Measurements from ENCODE around the gene SUGP1.

SUGP1 gene

DNA sequence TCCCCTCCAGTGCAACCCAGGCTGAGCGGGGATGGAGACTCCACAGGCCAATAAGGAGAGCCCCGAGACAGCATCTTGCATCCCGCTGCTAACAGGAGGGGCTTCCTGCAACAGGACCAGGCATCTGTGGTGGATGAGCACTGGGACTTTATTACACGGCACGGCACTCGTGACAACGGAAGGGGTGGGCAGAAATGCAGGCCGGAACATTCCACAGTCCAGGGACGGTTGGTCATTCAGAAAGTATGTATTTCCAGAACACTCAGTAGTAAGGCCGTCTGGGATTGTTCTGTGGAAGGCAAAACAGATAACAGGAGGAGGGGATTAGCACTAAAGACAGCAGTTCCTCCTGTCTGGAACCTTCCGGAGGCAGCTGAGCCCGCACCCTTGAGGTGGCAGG, 43.9 kb downstream of the SUGP1 start:
- no peak overlapping the region for H3K4me3 ChIP-seq (ENCODE audit: low read depth, low read length)
- TF ChIP-seq, protein P1, sequence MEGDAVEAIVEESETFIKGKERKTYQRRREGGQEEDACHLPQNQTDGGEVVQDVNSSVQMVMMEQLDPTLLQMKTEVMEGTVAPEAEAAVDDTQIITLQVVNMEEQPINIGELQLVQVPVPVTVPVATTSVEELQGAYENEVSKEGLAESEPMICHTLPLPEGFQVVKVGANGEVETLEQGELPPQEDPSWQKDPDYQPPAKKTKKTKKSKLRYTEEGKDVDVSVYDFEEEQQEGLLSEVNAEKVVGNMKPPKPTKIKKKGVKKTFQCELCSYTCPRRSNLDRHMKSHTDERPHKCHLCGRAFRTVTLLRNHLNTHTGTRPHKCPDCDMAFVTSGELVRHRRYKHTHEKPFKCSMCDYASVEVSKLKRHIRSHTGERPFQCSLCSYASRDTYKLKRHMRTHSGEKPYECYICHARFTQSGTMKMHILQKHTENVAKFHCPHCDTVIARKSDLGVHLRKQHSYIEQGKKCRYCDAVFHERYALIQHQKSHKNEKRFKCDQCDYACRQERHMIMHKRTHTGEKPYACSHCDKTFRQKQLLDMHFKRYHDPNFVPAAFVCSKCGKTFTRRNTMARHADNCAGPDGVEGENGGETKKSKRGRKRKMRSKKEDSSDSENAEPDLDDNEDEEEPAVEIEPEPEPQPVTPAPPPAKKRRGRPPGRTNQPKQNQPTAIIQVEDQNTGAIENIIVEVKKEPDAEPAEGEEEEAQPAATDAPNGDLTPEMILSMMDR (IDR thresholded peaks at IDR 0.05; ENCODE audit: insufficient read depth, low read depth, low read length, missing control alignments), result no peak
- no peak for DNase-seq (ENCODE audit: low read depth)

DNA sequence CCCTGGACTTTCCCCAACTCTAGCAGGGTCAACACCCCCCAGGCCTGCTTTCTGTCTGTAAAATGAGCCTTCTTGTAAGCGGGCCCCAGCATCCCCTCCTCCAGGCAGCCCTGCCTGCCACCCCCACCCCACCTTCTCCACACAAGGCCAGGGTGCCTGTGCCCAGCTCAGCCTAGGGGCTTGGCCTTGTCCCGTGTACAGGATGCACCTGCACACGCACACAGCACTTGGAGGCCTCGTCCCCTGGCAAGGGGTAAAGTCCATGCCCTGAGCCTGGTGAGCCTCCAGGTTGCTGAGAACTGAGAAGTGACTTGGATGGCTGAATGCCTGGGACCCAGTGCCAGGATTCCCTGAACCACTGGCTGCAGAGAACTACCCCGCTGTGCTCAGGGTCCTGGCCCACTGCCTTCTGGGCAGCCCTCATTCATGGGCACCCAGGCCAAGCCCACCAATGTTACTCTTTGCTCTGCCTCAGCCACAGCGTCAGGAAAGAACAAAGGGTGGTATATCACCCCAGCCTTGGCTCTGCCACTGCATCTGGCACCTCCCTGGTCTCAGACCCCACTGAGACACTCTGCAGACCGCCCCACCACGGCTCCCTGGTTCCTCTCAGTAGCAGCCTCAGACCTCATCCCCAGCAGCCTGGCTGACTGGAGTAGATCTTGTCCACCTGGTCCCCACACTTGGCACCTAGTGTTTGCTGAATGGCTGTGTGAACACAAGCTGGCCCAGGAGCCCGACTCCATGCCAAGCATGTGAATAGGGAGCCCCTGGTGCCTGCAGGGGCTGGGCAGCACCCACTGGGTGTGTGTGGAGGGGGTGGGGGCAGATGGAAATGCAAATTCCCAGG, 45.4 kb downstream of the SUGP1 start:
- TF ChIP-seq, protein P1 (IDR thresholded peaks at IDR 0.05; ENCODE audit: insufficient read depth, low read depth, low read length, missing control alignments), result no peak
- DNase-seq (ENCODE audit: low read depth), result no peak
- no peak overlapping the region for H3K4me3 ChIP-seq (ENCODE audit: low read depth, low read length)

DNA sequence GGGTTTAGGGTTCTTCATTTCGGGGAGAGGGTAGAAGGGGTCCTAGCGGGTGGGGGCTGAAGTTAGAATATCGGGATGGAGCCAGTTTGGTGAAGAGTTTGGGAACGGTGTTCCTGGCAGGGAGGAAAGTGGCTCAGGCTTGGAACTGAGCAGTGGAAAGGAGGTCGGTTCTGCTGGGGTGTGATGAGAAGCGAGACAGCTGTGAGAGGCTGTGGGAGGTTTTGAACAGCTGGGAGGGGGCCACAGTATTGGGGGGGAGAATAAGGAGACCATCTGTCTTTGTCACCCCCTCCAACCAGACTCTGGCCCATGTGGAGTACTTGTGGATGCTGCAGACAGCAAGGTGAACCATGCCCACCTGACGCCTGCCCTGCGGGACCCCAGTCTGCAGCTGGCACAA, 46.2 kb downstream of the SUGP1 start:
- TF ChIP-seq, protein P1 (IDR thresholded peaks at IDR 0.05; ENCODE audit: insufficient read depth, low read depth, low read length, missing control alignments), result no peak
- no peak overlapping the region for H3K4me3 ChIP-seq (ENCODE audit: low read depth, low read length)
- DNase-seq (ENCODE audit: low read depth), result no peak

DNA sequence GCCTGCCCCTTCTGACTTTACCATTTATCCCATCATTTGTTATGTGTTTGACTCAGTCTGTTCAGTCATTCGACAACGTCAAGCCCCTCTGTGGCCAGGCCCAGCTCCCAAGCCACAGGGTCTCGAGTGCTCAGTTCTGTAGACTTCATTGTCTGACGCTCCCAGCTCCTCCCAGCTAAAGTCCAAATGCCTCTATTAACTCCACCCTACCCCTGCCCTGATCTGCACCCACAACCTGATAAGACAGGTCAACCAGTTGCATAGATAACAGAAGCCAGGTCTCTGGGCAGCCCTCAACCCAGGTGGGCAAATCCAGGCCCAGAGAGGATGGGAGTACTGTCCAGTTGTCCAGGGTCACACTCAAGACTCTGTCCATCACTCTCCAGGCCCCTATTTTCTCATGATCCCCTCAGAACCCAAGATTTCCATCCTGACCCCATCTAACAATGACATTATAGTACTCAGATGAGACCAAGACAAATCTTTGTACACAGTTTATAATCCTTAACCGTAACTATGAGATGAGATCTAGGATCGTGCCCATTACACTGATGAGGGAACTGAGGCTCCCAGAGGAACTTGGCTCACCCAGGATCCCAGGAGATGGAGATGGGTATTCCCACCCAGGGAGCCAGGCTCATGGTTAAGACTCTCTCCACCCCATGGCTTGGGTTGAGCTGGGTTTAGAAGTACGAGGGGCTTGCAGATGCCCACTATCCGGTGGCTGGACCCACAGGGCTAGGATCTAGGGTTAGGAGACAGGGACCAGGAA, 48.3 kb downstream of the SUGP1 start:
- TF ChIP-seq, protein P1 (IDR thresholded peaks at IDR 0.05; ENCODE audit: insufficient read depth, low read depth, low read length, missing control alignments), result no peak

DNA sequence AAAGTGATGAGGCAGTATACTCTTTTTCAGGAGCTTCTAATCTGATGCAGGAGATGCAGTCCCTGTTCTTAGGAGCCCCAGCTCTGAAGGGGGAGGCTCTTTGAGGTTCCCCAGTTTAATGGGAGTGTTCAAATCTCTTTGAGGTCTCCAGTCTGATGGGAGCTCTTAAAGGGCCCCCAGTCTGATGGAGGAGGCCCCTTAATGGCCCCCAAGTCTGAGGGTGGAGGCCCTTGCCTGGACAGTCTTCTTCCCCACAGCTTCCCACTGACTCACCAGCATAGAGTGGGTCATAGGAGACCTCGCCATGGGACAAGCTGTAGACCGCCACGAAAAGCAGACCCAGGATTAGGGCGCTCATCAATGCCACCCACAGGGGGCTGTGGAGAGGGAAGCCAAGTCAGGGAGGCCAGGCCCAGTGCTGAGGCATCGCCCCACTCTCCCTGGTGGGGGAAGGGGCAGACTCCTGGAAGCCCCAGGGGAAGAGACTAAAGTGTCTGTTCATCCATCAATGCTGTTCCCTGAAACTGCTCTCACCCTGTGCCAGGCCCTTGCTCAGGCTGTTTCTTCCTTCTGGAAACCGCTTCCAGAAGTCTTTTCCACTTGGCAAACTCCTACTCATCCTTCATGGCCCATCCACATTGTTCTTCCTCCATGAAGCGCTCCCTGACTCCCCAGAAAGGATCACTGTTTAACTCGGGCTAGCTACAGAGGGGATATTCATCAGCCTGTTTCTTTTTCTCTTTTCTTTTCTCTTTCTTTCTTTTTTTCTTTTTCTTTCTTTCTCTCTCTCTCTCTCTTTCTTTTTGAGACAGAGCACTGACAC, 49.3 kb downstream of the SUGP1 start:
- TF ChIP-seq, protein P1 (IDR thresholded peaks at IDR 0.05; ENCODE audit: insufficient read depth, low read depth, low read length, missing control alignments), result no peak
- no peak overlapping the region for H3K4me3 ChIP-seq (ENCODE audit: low read depth, low read length)
- no peak for DNase-seq (ENCODE audit: low read depth)

More for the DNA sequence above, 48.3 kb downstream of the SUGP1 start:
- DNase-seq (ENCODE audit: low read depth), result no peak
- no peak overlapping the region for H3K4me3 ChIP-seq (ENCODE audit: low read depth, low read length)

DNA sequence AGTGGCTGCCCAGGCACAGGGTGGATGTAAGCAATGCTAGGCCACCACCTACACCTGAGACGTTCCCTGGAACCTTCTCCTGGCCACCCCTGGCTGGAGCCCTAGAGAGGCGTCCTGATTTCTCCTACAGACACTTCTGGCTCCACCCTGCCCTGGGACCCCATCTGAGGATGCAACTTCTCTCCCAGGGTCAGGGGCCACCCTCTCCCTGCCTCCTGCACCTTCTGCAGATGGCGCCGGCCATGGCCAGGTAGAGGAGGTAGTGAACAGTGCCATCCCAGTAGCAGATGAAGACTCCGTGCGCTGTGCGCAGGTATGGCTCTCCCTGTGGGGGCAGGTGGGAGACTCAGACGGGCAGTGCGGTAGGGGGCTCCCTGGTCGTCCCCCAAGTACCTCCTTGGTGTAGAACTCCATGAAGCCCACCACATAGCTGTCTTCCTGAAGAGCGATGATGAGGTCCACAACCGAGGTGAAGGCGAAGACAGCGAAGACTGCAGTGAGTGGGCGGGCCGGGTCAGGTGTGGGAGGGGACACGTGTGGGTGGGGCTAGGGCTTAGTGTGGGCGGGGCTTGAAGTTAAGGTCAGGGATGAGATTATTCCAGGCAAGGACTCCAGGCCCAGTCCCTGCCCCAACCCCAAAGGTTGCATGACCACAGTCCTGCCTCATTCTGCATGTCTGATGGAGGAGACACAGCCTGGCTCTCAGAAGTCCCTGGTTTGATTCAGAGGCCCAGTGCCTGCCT, 50.2 kb downstream of the SUGP1 start:
- TF ChIP-seq, protein P1 (IDR thresholded peaks at IDR 0.05; ENCODE audit: insufficient read depth, low read depth, low read length, missing control alignments), result no peak
- no peak overlapping the region for H3K4me3 ChIP-seq (ENCODE audit: low read depth, low read length)
- no peak for DNase-seq (ENCODE audit: low read depth)
